OCI-M2 (cell line): ENCODE measurements around the gene SETD4.
A peak's percentile ranks its signal among the peaks of the same experiment; 100 is the strongest.
"Not testable (repeated sequence)": the region's sequence is repeated elsewhere in the genome, so short reads cannot be mapped to it uniquely, and the experiment has no call there.

Experiments
- DNase-seq: peaks from one replicate; lab custom pipeline; 2025; ENCODE audit not compliant: unreplicated experiment; lab: John Stamatoyannopoulos, UW

SETD4 gene

GRCh38 chr21:36079010-36079649 lies 18.8 kb upstream of the SETD4 start:
- DNase-seq: no peak

GRCh38 chr21:36077758-36078157 lies 17.4 kb upstream of the SETD4 start:
- DNase-seq: no peak

- no peak for DNase-seq
These were observed 16.7 kb upstream of the SETD4 start for GRCh38 chr21:36076878-36077655.

GRCh38 chr21:36075953-36076352 lies 15.6 kb upstream of the SETD4 start:
- DNase-seq: no peak

GRCh38 chr21:36075171-36075570 lies 14.8 kb upstream of the SETD4 start:
- DNase-seq: no peak

GRCh38 chr21:36073911-36074310 lies 13.6 kb upstream of the SETD4 start:
- not testable (repeated sequence) for DNase-seq

- DNase-seq: no peak
These were observed 12.9 kb upstream of the SETD4 start for GRCh38 chr21:36073181-36073580.

- DNase-seq: no peak
These were observed 12.3 kb upstream of the SETD4 start for GRCh38 chr21:36072453-36073162.

- no peak for DNase-seq
These were observed 10.7 kb upstream of the SETD4 start for GRCh38 chr21:36070999-36071398.

- peak; percentile 45 for DNase-seq
These were observed 9.6 kb upstream of the SETD4 start, which contains the start of gene CBR1 for GRCh38 chr21:36069713-36070583. Gene CBR1 (plus strand): TSS chr21:36070024. CDS start chr21:36070116, 92 bp downstream.

GRCh38 chr21:36068748-36069398 lies 8.5 kb upstream of the SETD4 start:
- DNase-seq: no peak

- DNase-seq: no peak
These were observed 5.2 kb upstream of the SETD4 start for GRCh38 chr21:36065497-36066036.

- no peak for DNase-seq
These were observed 3.7 kb upstream of the SETD4 start for GRCh38 chr21:36064085-36064460.

GRCh38 chr21:36063375-36064084 lies 3.2 kb upstream of the SETD4 start:
- no peak for DNase-seq

- no peak for DNase-seq
These were observed 1.1 kb upstream of the SETD4 start for GRCh38 chr21:36061445-36061844.

GRCh38 chr21:36059823-36060158 lies 535 bp downstream of the SETD4 start:
- no peak for DNase-seq

GRCh38 chr21:36055551-36055950 lies 4.8 kb downstream of the SETD4 start:
- no peak for DNase-seq

GRCh38 chr21:36053715-36054062 lies 6.6 kb downstream of the SETD4 start:
- no peak for DNase-seq

- DNase-seq: no peak
These were observed 7.2 kb downstream of the SETD4 start for GRCh38 chr21:36052860-36053714.
